ENCODE data around the gene FGFBP2.

FGFBP2 gene

GRCh38 chr4:15971068-15971801 is 8.3 kb upstream of the FGFBP2 start:
- H3K4me3 ChIP-seq (ENCODE audit: low read length), result no peak overlapping the region
- DNase-seq (ENCODE audit: low read depth), result no peak
- TF ChIP-seq CTCF (IDR thresholded peaks at IDR 0.05; ENCODE audit: insufficient read depth, low read depth, low read length, missing control alignments), result no peak

GRCh38 chr4:15968551-15969300 is 5.8 kb upstream of the FGFBP2 start:
- no peak overlapping the region for H3K4me3 ChIP-seq (ENCODE audit: low read length)
- TF ChIP-seq CTCF (IDR thresholded peaks at IDR 0.05; ENCODE audit: insufficient read depth, low read depth, low read length, missing control alignments), result no peak

GRCh38 chr4:15965325-15965724 is 2.4 kb upstream of the FGFBP2 start:
- no peak for TF ChIP-seq CTCF (IDR thresholded peaks at IDR 0.05; ENCODE audit: insufficient read depth, low read depth, low read length, missing control alignments)
- no peak overlapping the region for H3K4me3 ChIP-seq (ENCODE audit: low read length)
- DNase-seq (ENCODE audit: low read depth), result no peak

More at GRCh38 chr4:15968551-15969300, 5.8 kb upstream of the FGFBP2 start:
- no peak for DNase-seq (ENCODE audit: low read depth)

GRCh38 chr4:15964159-15964558 is 1.2 kb upstream of the FGFBP2 start:
- peak; percentile 31 for TF ChIP-seq CTCF (IDR thresholded peaks at IDR 0.05; ENCODE audit: insufficient read depth, low read depth, low read length, missing control alignments)
- no peak for DNase-seq (ENCODE audit: low read depth)
- no peak overlapping the region for H3K4me3 ChIP-seq (ENCODE audit: low read length)

GRCh38 chr4:15963576-15963975 is 601 bp upstream of the FGFBP2 start:
- no peak overlapping the region for H3K4me3 ChIP-seq (ENCODE audit: low read length)
- DNase-seq (ENCODE audit: low read depth), result no peak
- no peak for TF ChIP-seq CTCF (IDR thresholded peaks at IDR 0.05; ENCODE audit: insufficient read depth, low read depth, low read length, missing control alignments)

- no peak overlapping the region for H3K4me3 ChIP-seq (ENCODE audit: low read length)
- no peak for TF ChIP-seq CTCF (IDR thresholded peaks at IDR 0.05; ENCODE audit: insufficient read depth, low read depth, low read length, missing control alignments)
- DNase-seq (ENCODE audit: low read depth), result no peak
Measured at GRCh38 chr4:15961781-15962510, 1.0 kb downstream of the FGFBP2 start.

Data from epithelial cell of esophagus (primary cell).